Cerebellar nuclear complex (tissue), 1 donor: Measurements from ENCODE around the gene MAST1.
"Not testable (repeated sequence)": the region's sequence is repeated elsewhere in the genome, so short reads cannot be mapped to it uniquely, and the experiment has no call there.

Source experiments
- DNase-seq, 2 experiments: peaks; one replicate each; lab custom pipeline; 2025; lab: John Stamatoyannopoulos, UW

The MAST1 gene

GRCh38 chr19:12840091-12841079 is 2.1 kb downstream of the MAST1 start:
- peak; percentile 60 to 69 for DNase-seq

- DNase-seq: peak in 1 of 2 experiments; percentile 61
Observed at GRCh38 chr19:12841094-12841493, 2.8 kb downstream of the MAST1 start.

- DNase-seq: no peak
Observed at GRCh38 chr19:12842511-12842910, 4.2 kb downstream of the MAST1 start.

GRCh38 chr19:12843328-12843727 is 5.0 kb downstream of the MAST1 start:
- no peak for DNase-seq

GRCh38 chr19:12843999-12844732 is 5.9 kb downstream of the MAST1 start:
- DNase-seq: no peak

- not testable (repeated sequence) for DNase-seq
Observed at GRCh38 chr19:12846613-12847012, 8.3 kb downstream of the MAST1 start.

GRCh38 chr19:12847159-12848139 is 9.1 kb downstream of the MAST1 start:
- peak in 1 of 2 experiments; percentile 42 for DNase-seq

GRCh38 chr19:12856653-12857052 is 18.3 kb downstream of the MAST1 start:
- no peak for DNase-seq

- no peak for DNase-seq
Observed at GRCh38 chr19:12858041-12858928, 20.0 kb downstream of the MAST1 start.

GRCh38 chr19:12859546-12859945 is 21.2 kb downstream of the MAST1 start:
- DNase-seq: no peak

GRCh38 chr19:12864143-12864542 is 25.8 kb downstream of the MAST1 start:
- DNase-seq: no peak

- DNase-seq: no peak
Observed at GRCh38 chr19:12864721-12865715, 26.7 kb downstream of the MAST1 start.

- DNase-seq: no peak
Observed at GRCh38 chr19:12865746-12866415, 27.6 kb downstream of the MAST1 start.

- no peak for DNase-seq
Observed at GRCh38 chr19:12866416-12867119, 28.3 kb downstream of the MAST1 start.

GRCh38 chr19:12867120-12868099 is 29.1 kb downstream of the MAST1 start:
- DNase-seq: no peak

GRCh38 chr19:12868540-12869112 is 30.3 kb downstream of the MAST1 start:
- DNase-seq: no peak

GRCh38 chr19:12871681-12872080 is 33.4 kb downstream of the MAST1 start:
- no peak for DNase-seq
